H9 (cell line): ENCODE measurements around the gene FSIP1. TPM values are rescaled to one million over a fixed set of nuclear protein-coding genes. Genes with fewer than 3 reads are reported as not detected.

ENCODE experiments used
- DNase-seq: peaks from one replicate; pipeline ENCODE4 v3.0.0-alpha.2; 2017
- H2AFZ ChIP-seq: one replicate; pipeline ENCODE4 v1.6.1; 2013; ENCODE audit warnings: mild to moderate bottlenecking, low read length, control low read depth, moderate library complexity
- H2AK5ac ChIP-seq: 2 replicates; pipeline ENCODE4 v1.6.1; 2013; ENCODE audit warnings: low read length, control low read depth, mixed read lengths; ENCODE audit not compliant: insufficient read length
- H2BK120ac ChIP-seq: one replicate; pipeline ENCODE4 v1.6.1; 2013; ENCODE audit warnings: low read depth, mild to moderate bottlenecking, low read length, control low read depth, inconsistent platforms; ENCODE audit not compliant: poor library complexity, severe bottlenecking
- H2BK12ac ChIP-seq: 2 replicates; pipeline ENCODE4 v1.6.1; 2013; ENCODE audit warnings: low read length, control low read depth, mixed read lengths, low read depth; ENCODE audit not compliant: insufficient read length
- H2BK15ac ChIP-seq: 2 replicates; pipeline ENCODE4 v1.6.1; 2013; ENCODE audit warnings: low read depth, low read length, control low read depth
- H2BK20ac ChIP-seq: one replicate; pipeline ENCODE4 v1.6.1; 2013; ENCODE audit warnings: low read depth, mild to moderate bottlenecking, low read length, control low read depth, inconsistent platforms; ENCODE audit not compliant: poor library complexity, severe bottlenecking
- H2BK5ac ChIP-seq: 2 replicates; pipeline ENCODE4 v1.6.1; 2013; ENCODE audit warnings: low read length, control low read depth, mixed read lengths; ENCODE audit not compliant: insufficient read length
- H3K14ac ChIP-seq: 2 replicates; pipeline ENCODE4 v1.6.1; 2013; ENCODE audit warnings: low read length, control low read depth; ENCODE audit not compliant: insufficient read depth
- H3K18ac ChIP-seq: 2 replicates; pipeline ENCODE4 v1.6.1; 2013; ENCODE audit warnings: low read depth, mild to moderate bottlenecking, mixed read lengths, low read length, control low read depth; ENCODE audit not compliant: insufficient read length
- H3K23ac ChIP-seq: 2 replicates; pipeline ENCODE4 v1.6.1; 2013; ENCODE audit warnings: low read length, control low read depth, mixed read lengths, low read depth; ENCODE audit not compliant: insufficient read length
- H3K23me2 ChIP-seq: 2 replicates; pipeline ENCODE4 v1.6.1; 2013; ENCODE audit warnings: low read depth, mild to moderate bottlenecking, mixed read lengths, low read length, control low read depth; ENCODE audit not compliant: insufficient read length, poor library complexity, severe bottlenecking
- H3K27ac ChIP-seq: 2 replicates; pipeline ENCODE4 v1.5.1; 2013; ENCODE audit warnings: low read length, control low read depth, mixed read lengths, low read depth; ENCODE audit not compliant: insufficient read length
- H3K27me3 ChIP-seq: 2 replicates; pipeline ENCODE4 v1.6.1; 2013; ENCODE audit warnings: low read length, control low read depth, inconsistent platforms; ENCODE audit not compliant: insufficient read depth
- H3K4ac ChIP-seq: 2 replicates; pipeline ENCODE4 v1.6.1; 2013; ENCODE audit warnings: low read depth, mild to moderate bottlenecking, control low read depth, inconsistent platforms, low read length, moderate library complexity
- H3K4me1 ChIP-seq: 2 replicates; pipeline ENCODE4 v1.6.1; 2013; ENCODE audit warnings: low read length, control low read depth, inconsistent platforms; ENCODE audit not compliant: insufficient read depth
- H3K4me2 ChIP-seq: 2 replicates; pipeline ENCODE4 v1.6.1; 2013; ENCODE audit warnings: low read length, control low read depth, mixed read lengths; ENCODE audit not compliant: insufficient read length, insufficient read depth
- H3K56ac ChIP-seq: 2 replicates; pipeline ENCODE4 v1.6.1; 2013; ENCODE audit warnings: low read depth, mild to moderate bottlenecking, mixed read lengths, low read length, control low read depth; ENCODE audit not compliant: insufficient read length
- H3K79me1 ChIP-seq: 2 replicates; pipeline ENCODE4 v1.6.1; 2013; ENCODE audit warnings: low read depth, mild to moderate bottlenecking, moderate library complexity, low read length, control low read depth, inconsistent platforms; ENCODE audit not compliant: insufficient read depth, poor library complexity, severe bottlenecking
- H3K79me2 ChIP-seq: 2 replicates; pipeline ENCODE4 v1.6.1; 2013; ENCODE audit warnings: low read length, control low read depth, inconsistent platforms; ENCODE audit not compliant: insufficient read depth
- H3K9ac ChIP-seq: 2 replicates; pipeline ENCODE4 v1.6.1; 2013; ENCODE audit warnings: low read length, control low read depth, mixed read lengths; ENCODE audit not compliant: insufficient read length; ENCODE audit errors: extremely low read depth
- H3K9me3 ChIP-seq: one replicate; pipeline ENCODE4 v1.6.1; 2013; ENCODE audit warnings: low read depth, low read length, inconsistent platforms; ENCODE audit not compliant: control insufficient read depth
- H3T11ph ChIP-seq: one replicate; pipeline ENCODE4 v1.6.1; 2013; ENCODE audit warnings: mild to moderate bottlenecking, low read length, control low read depth, inconsistent platforms
- H4K20me1 ChIP-seq: one replicate; pipeline ENCODE4 v1.6.1; 2013; ENCODE audit not compliant: control insufficient read depth, insufficient read length, insufficient read depth
- H4K5ac ChIP-seq: 2 replicates; pipeline ENCODE4 v1.6.1; 2013; ENCODE audit warnings: low read depth, mild to moderate bottlenecking, mixed read lengths, low read length, control low read depth; ENCODE audit not compliant: insufficient read length
- H4K8ac ChIP-seq: replicated peaks from 2 replicates; pipeline ENCODE4 v1.6.1; 2013; ENCODE audit warnings: low read length, control low read depth, mixed read lengths, low read depth; ENCODE audit not compliant: insufficient read length
- H4K91ac ChIP-seq: 2 replicates; pipeline ENCODE4 v1.6.1; 2013; ENCODE audit warnings: low read depth, mild to moderate bottlenecking, moderate library complexity, mixed read lengths, low read length, control low read depth; ENCODE audit not compliant: insufficient read length
- H3K27ac Mint-ChIP-seq, 3 experiments: 2 replicates in 2 of 3; 3 replicates in 1 of 3; pipeline ENCODE4 v1.8.0; 2020 to 2021; ENCODE audit warnings: mixed read lengths in 3 of 3, mild to moderate bottlenecking in 1 of 3, moderate library complexity in 1 of 3
- H3K27me3 Mint-ChIP-seq: 2 replicates; pipeline ENCODE4 v1.8.0; 2021; ENCODE audit warnings: low read depth, mild to moderate bottlenecking, moderate library complexity, mixed read lengths
- H3K36me3 Mint-ChIP-seq, 3 experiments: 2 replicates in 2 of 3; 3 replicates in 1 of 3; pipeline ENCODE4 v1.8.0; 2020 to 2021; ENCODE audit warnings: low read depth in 3 of 3, mixed read lengths in 3 of 3; ENCODE audit not compliant: insufficient read depth in 1 of 3
- H3K4me1 Mint-ChIP-seq, 2 experiments: 2 replicates each; pipeline ENCODE4 v1.8.0; 2020; ENCODE audit warnings: mixed read lengths in 2 of 2
- H3K4me3 Mint-ChIP-seq, 2 experiments: 2 replicates in 1 of 2; 3 replicates in 1 of 2; pipeline ENCODE4 v1.8.0; 2020 to 2021; ENCODE audit warnings: mild to moderate bottlenecking in 2 of 2, mixed read lengths in 2 of 2, moderate library complexity in 1 of 2
- H3K9me3 Mint-ChIP-seq, 2 experiments: 2 replicates in 1 of 2; 3 replicates in 1 of 2; pipeline ENCODE4 v1.8.0; 2020; ENCODE audit warnings: mild to moderate bottlenecking in 2 of 2, mixed read lengths in 2 of 2, moderate library complexity in 1 of 2
- CTCF ChIP-seq: fragments of 200-600 bp; sonication (generic); conservative IDR thresholded peaks from 3 replicates; pipeline ENCODE4 v1.8.0; 2021; ENCODE audit warnings: antibody characterized with exemption, mild to moderate bottlenecking
- WGBS: extraction: QIAGEN DNeasy Blood & Tissue Kit; methylation state at CpG from one replicate; pipeline ENCODE4 v1.1.7; 2013; ENCODE audit warnings: missing lambda C conversion rate, low lambda C conversion rate, mixed read lengths; ENCODE audit not compliant: insufficient read length; ENCODE audit errors: extremely low coverage; 5-methylcytosine and 5-hydroxymethylcytosine counted together
- total RNA-seq: library from RNA; stranded (reverse); gene quantifications from 2 replicates; pipeline ENCODE4 v1.2.1, GENCODE V29; 2021

The FSIP1 gene
- total RNA-seq, 1 experiment from 2014 or later: 0.96 TPM

GRCh38 chr15:39627451-39628143 lies 155.0 kb downstream of the FSIP1 start:
- H3K9ac ChIP-seq: no peak overlapping the region
- H3K79me2 ChIP-seq: no peaks in the 10 kb centered on the region
- H4K8ac ChIP-seq: no peak overlapping the region
- no peaks in the 10 kb centered on the region for H3K27me3 ChIP-seq
- Mint-ChIP-seq H3K36me3 (no peaks in the 10 kb centered on the region), H3K27me3 (no peaks in the 10 kb centered on the region; the same call in 1 of the 2 replicates), H3K4me1 (peaks cover 3 to 4% of the 10 kb centered on the region in 2 experiments; a peak in 2 of 4 replicates), H3K4me3 (no peak overlapping the region), H3K27ac (no peak overlapping the region), H3K9me3 (peaks cover 2 to 3% of the 10 kb centered on the region in 2 experiments; a peak in 4 of 5 replicates)
- no peak overlapping the region for H2BK12ac ChIP-seq
- TF ChIP-seq CTCF: no peak
- H3K23ac ChIP-seq: no peak overlapping the region
- H3K14ac ChIP-seq: no peak overlapping the region
- no peak overlapping the region for H2BK15ac ChIP-seq
- H3T11ph ChIP-seq: no peak overlapping the region
- WGBS: no CpG with 5 or more reads among the region's 3 CpGs
- H3K4ac ChIP-seq: no peak overlapping the region
- H3K79me1 ChIP-seq: no peaks in the 10 kb centered on the region
- no peaks in the 10 kb centered on the region for H3K9me3 ChIP-seq
- no peak for DNase-seq
- H3K18ac ChIP-seq: no peak overlapping the region
- H2BK120ac ChIP-seq: no peak overlapping the region
- H4K5ac ChIP-seq: no peak overlapping the region
- H4K20me1 ChIP-seq: peaks cover 2% of the 10 kb centered on the region
- no peak overlapping the region for H3K27ac ChIP-seq
- H4K91ac ChIP-seq: no peak overlapping the region
- H3K4me1 ChIP-seq: no peaks in the 10 kb centered on the region
- H2AFZ ChIP-seq: no peak overlapping the region
- no peak overlapping the region for H2BK20ac ChIP-seq
- no peak overlapping the region for H3K4me2 ChIP-seq
- no peak overlapping the region for H2AK5ac ChIP-seq
- no peak overlapping the region for H3K56ac ChIP-seq
- no peaks in the 10 kb centered on the region for H3K23me2 ChIP-seq
- no peak overlapping the region for H2BK5ac ChIP-seq
